GM13977 (cell line): ENCODE measurements around the gene AVPR1B.
"Not testable (repeated sequence)": the region's sequence is repeated elsewhere in the genome, so short reads cannot be mapped to it uniquely, and the experiment has no call there.

Experiments
- DNase-seq: peaks from one replicate; pipeline ENCODE4 v3.0.0; 2012; ENCODE audit warnings: low spot score
- CTCF ChIP-seq: IDR thresholded peaks from 2 replicates; pipeline ENCODE4 v1.5.1; 2012; ENCODE audit warnings: mild to moderate bottlenecking, control low read depth; ENCODE audit not compliant: insufficient read depth; ENCODE audit errors: extremely low read depth, missing control alignments
- in situ Hi-C: fragments of 300-500 bp; cut with MboI; formaldehyde crosslinking; loops from one replicate; pipeline ENCODE4 v1.12.0; 2022; ENCODE audit warnings: low sequenced_read_pairs, low pct_unique_long_range_greater_than_20kb, mixed read lengths, inconsistent platforms; ENCODE audit not compliant: unreplicated experiment

Gene AVPR1B

GRCh38 chr1:206066479-206067171, 50.6 kb downstream of the AVPR1B start:
- in situ Hi-C loops: no loop called here
- DNase-seq: peak; percentile 34
- TF ChIP-seq CTCF: no peak

DNA sequence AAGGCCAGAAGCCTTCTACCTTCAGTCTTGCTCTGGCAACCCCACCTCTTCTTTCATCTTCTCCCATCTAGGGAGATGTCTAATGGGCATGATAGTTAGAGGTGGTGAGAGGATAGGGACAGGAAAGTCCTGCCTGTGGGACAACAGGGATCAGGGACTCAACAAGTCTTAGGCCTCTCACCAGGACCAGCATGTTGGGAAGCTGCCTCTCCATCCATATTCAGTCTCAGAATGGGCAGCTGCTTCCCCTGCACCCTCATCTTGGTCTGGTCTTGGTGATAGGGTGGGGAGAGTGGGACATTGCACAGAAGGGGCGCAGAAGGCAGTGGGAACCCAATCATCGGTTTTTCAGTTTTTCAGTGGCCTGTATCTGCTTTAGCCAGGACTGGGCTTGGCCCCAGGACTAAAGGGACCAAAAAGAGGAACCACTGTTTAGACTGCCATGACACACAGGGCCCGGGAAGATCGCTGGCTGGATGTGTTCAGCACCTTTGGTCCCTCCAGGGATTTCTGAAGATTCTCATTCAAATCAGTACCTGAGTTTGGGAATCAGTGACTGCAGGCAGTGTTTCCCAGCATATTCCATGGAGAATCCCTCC, 51.5 kb downstream of the AVPR1B start:
- no peak for DNase-seq
- no peak for TF ChIP-seq CTCF
- in situ Hi-C loops: no loop called here

GRCh38 chr1:206064501-206064900, 52.7 kb downstream of the AVPR1B start:
- DNase-seq, in situ Hi-C loops: not testable (repeated sequence)

GRCh38 chr1:206064001-206064400, 53.2 kb downstream of the AVPR1B start:
- in situ Hi-C loops, DNase-seq: not testable (repeated sequence)

GRCh38 chr1:206062464-206062863, 54.7 kb downstream of the AVPR1B start:
- TF ChIP-seq CTCF: no peak
- no peak for DNase-seq
- in situ Hi-C loops: no loop called here

GRCh38 chr1:206060844-206061243, 56.3 kb downstream of the AVPR1B start:
- TF ChIP-seq CTCF: no peak
- in situ Hi-C loops: no loop called here
- DNase-seq: no peak
